NB4 (cell line): ENCODE results near the gene TRPC1.

ENCODE experiments used
- MYC ChIP-seq: IDR thresholded peaks from 2 replicates; pipeline ENCODE4 v1.6.1; 2011; ENCODE audit warnings: low read depth, low read length
- POLR2A ChIP-seq: IDR thresholded peaks from 2 replicates; pipeline ENCODE4 v1.6.1; 2011; ENCODE audit warnings: mild to moderate bottlenecking; ENCODE audit not compliant: insufficient read length; ENCODE audit errors: extremely low read depth
- TF ChIP-seq, protein P1 (sequence below): IDR thresholded peaks from one replicate; pipeline ENCODE4 v1.5.1; 2012; ENCODE audit warnings: low read depth, low read length
- TF ChIP-seq, protein P2 (sequence below): IDR thresholded peaks from 2 replicates; pipeline ENCODE4 v1.6.1; 2011; ENCODE audit warnings: low read depth, low read length

- TF ChIP-seq, protein P1, sequence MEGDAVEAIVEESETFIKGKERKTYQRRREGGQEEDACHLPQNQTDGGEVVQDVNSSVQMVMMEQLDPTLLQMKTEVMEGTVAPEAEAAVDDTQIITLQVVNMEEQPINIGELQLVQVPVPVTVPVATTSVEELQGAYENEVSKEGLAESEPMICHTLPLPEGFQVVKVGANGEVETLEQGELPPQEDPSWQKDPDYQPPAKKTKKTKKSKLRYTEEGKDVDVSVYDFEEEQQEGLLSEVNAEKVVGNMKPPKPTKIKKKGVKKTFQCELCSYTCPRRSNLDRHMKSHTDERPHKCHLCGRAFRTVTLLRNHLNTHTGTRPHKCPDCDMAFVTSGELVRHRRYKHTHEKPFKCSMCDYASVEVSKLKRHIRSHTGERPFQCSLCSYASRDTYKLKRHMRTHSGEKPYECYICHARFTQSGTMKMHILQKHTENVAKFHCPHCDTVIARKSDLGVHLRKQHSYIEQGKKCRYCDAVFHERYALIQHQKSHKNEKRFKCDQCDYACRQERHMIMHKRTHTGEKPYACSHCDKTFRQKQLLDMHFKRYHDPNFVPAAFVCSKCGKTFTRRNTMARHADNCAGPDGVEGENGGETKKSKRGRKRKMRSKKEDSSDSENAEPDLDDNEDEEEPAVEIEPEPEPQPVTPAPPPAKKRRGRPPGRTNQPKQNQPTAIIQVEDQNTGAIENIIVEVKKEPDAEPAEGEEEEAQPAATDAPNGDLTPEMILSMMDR, result no peak
- TF ChIP-seq, protein P2, sequence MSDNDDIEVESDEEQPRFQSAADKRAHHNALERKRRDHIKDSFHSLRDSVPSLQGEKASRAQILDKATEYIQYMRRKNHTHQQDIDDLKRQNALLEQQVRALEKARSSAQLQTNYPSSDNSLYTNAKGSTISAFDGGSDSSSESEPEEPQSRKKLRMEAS, result no peak
- no peak for TF ChIP-seq POLR2A
- no peak for TF ChIP-seq MYC
Measured at GRCh38 chr3:142852009-142852408, 128.2 kb downstream of the TRPC1 start.
